HFFc6 (cell line): Measurements from ENCODE around the gene ARHGEF26. TPM values are rescaled to one million over a fixed set of nuclear protein-coding genes. Genes with fewer than 3 reads are reported as not detected.

Experiments
- DNase-seq: peaks from one replicate; pipeline ENCODE4 v3.0.0-alpha.2; 2018
- H3K27ac Mint-ChIP-seq: 2 replicates; pipeline ENCODE4 v1.8.0; 2020; ENCODE audit warnings: mild to moderate bottlenecking, mixed read lengths
- H3K27me3 Mint-ChIP-seq: 2 replicates; pipeline ENCODE4 v1.8.0; 2021; ENCODE audit warnings: mild to moderate bottlenecking, moderate library complexity, mixed read lengths; ENCODE audit not compliant: insufficient read depth
- H3K36me3 Mint-ChIP-seq: 2 replicates; pipeline ENCODE4 v1.8.0; 2021; ENCODE audit warnings: low read depth, mixed read lengths
- H3K4me1 Mint-ChIP-seq: 2 replicates; pipeline ENCODE4 v1.8.0; 2020; ENCODE audit warnings: low read depth, mixed read lengths
- H3K4me3 Mint-ChIP-seq: 2 replicates; pipeline ENCODE4 v1.8.0; 2020; ENCODE audit warnings: mild to moderate bottlenecking, moderate library complexity, mixed read lengths
- H3K9me3 Mint-ChIP-seq: 2 replicates; pipeline ENCODE4 v1.8.0; 2020; ENCODE audit warnings: mild to moderate bottlenecking, mixed read lengths
- total RNA-seq, 6 experiments: library from RNA; stranded (reverse); fragmentation: NEBNext Ultra II Directional; extraction: Animal tissue kit (Norgen Biotek cat#: 25700); gene quantifications; 2 replicates in 1 of 6; 3 replicates in 5 of 6; pipeline ENCODE4 v1.2.3, GENCODE V29; 2021
- TF ChIP-seq, protein P1 (sequence below): fragments of 200-600 bp; sonication (generic); IDR thresholded peaks from 2 replicates; pipeline ENCODE4 v1.5.0; 2021; ENCODE audit warnings: antibody characterized with exemption, mild to moderate bottlenecking

The ARHGEF26 gene
- total RNA-seq, 6 experiments from 2014 or later, result 0.05 TPM; not detected in 5

DNA sequence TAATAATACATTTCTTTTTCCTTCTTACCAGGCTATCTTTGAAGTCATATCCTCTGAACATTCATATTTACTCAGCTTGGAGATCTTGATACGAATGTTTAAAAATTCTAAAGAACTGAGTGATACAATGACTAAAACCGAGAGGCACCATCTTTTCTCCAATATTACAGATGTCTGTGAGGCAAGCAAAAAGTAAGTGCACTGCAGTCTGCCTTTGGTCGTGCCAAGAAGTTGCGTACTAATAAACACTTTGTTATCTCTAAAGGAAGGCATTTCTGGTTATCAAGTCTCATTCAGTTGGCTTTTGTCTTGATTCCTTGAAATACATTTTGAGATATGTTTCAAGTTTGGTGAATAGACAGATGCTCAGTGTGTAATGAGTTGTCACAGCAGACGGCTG is 31.6 kb downstream of the ARHGEF26 start:
- no peak for DNase-seq
- TF ChIP-seq, protein P1, sequence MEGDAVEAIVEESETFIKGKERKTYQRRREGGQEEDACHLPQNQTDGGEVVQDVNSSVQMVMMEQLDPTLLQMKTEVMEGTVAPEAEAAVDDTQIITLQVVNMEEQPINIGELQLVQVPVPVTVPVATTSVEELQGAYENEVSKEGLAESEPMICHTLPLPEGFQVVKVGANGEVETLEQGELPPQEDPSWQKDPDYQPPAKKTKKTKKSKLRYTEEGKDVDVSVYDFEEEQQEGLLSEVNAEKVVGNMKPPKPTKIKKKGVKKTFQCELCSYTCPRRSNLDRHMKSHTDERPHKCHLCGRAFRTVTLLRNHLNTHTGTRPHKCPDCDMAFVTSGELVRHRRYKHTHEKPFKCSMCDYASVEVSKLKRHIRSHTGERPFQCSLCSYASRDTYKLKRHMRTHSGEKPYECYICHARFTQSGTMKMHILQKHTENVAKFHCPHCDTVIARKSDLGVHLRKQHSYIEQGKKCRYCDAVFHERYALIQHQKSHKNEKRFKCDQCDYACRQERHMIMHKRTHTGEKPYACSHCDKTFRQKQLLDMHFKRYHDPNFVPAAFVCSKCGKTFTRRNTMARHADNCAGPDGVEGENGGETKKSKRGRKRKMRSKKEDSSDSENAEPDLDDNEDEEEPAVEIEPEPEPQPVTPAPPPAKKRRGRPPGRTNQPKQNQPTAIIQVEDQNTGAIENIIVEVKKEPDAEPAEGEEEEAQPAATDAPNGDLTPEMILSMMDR, result no peak
- Mint-ChIP-seq H3K27ac (no peak overlapping the region), H3K4me1 (no peaks in the 10 kb centered on the region), H3K9me3 (peaks cover 23% of the 10 kb centered on the region), H3K4me3 (no peak overlapping the region), H3K27me3 (no peaks in the 10 kb centered on the region), H3K36me3 (no peaks in the 10 kb centered on the region)

DNA sequence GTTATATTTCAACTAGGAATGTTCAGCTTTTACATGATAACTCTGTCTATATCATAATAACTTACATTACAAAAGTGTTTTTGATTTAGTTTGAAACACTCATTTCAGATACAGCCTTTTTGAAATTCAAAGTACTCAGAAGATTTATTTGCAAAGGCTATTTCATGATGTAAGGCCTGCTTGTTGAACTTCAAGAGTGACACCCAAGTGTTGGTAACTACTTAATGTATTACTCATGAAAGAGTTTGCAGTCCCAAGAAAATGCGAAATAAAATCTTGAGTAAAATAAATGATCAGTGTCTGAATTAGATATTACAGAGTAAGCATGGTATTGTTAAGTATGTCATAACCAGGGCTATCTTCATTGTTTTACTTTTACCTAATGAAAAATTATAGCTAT is 35.3 kb downstream of the ARHGEF26 start:
- no peak overlapping the region for H3K4me3 Mint-ChIP-seq
- H3K27me3 Mint-ChIP-seq, result no peaks in the 10 kb centered on the region
- no peak overlapping the region for H3K27ac Mint-ChIP-seq
- TF ChIP-seq, protein P1, result no peak
- DNase-seq, result no peak
- peaks cover 21% of the 10 kb centered on the region for H3K9me3 Mint-ChIP-seq
- H3K4me1 Mint-ChIP-seq, result no peaks in the 10 kb centered on the region
- H3K36me3 Mint-ChIP-seq, result no peaks in the 10 kb centered on the region

DNA sequence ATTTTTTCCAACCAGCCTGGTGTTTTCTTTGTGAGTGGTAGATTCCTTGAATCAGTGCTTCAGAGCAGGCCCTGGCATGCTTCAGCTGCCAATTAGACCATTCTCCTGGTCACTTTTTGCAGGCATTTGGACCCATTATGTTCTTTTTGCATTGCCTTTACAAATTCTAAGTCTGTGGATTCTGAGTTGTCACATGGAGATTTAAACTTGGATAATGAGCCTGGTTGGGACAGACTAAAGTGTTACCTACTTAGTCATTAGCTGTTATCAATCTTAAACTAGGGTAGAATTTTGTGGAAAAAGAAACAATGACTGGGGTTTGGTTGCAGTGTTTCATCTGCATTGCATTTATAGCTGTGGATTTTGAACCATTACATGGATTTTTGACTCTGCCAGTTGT is 40.6 kb downstream of the ARHGEF26 start:
- peaks cover 19% of the 10 kb centered on the region for H3K9me3 Mint-ChIP-seq
- TF ChIP-seq, protein P1, result no peak
- no peak for DNase-seq
- H3K27me3 Mint-ChIP-seq, result no peaks in the 10 kb centered on the region
- H3K4me3 Mint-ChIP-seq, result no peak overlapping the region
- no peaks in the 10 kb centered on the region for H3K4me1 Mint-ChIP-seq
- no peaks in the 10 kb centered on the region for H3K36me3 Mint-ChIP-seq
- no peak overlapping the region for H3K27ac Mint-ChIP-seq

DNA sequence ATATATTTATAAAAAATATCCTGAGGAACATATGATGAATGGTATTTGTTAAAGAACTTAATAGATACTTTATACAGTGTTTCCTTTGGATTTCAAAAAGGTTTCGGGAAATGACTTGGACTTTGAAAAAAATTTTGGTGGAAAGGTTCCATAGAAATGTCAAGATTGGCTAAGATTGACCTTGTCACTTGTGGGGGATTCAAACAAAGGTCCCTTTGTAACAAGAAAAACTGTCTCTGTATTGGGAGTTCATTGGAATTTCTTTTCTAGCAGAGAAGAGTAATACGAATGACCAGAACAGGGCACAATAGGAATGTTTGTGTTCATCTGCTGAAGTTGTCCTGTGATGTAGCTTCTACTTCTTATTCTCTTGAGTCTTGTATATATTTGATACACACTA is 43.2 kb downstream of the ARHGEF26 start:
- TF ChIP-seq, protein P1, result no peak
- no peaks in the 10 kb centered on the region for H3K27me3 Mint-ChIP-seq
- no peaks in the 10 kb centered on the region for H3K4me1 Mint-ChIP-seq
- peaks cover 17% of the 10 kb centered on the region for H3K9me3 Mint-ChIP-seq
- H3K27ac Mint-ChIP-seq, result no peak overlapping the region
- no peak overlapping the region for H3K4me3 Mint-ChIP-seq
- DNase-seq, result no peak
- no peaks in the 10 kb centered on the region for H3K36me3 Mint-ChIP-seq

DNA sequence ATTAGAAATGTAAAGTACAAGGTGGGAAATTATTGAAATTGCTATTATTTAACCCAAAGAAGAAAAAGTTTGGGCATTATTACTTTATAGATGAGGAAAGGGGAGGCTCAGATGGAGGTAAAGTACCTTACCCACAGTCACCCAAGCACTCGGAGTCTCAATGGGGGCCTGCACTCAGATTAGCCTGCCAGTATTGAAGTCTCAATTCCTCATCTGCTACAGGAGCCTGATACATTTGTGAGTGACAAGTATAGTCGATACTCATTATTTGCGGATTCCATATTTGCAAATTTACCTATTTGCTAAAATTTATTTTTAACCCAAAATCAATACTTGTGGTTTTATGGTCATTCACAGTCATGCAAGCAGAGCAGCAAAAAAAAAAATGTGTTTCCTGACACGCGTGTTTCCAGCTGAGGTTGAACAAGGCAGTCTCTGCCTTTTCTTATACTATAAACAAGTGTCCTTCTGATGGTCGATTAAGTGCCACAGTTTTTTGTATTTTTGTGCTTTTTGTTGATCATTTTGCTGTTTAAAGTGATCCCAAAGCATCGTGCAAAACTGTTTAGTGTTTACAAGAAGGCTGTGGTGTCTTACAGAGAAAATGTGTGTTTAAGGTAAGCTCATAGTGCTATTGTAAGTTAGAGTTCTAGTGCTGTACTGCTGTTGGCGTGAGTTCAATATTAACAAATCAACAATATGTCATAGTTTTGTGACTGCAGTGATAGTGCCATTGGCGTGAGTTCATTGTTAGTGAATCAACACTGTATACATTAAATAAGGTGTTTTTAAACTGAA is 48.0 kb downstream of the ARHGEF26 start:
- H3K27me3 Mint-ChIP-seq, result no peaks in the 10 kb centered on the region
- H3K9me3 Mint-ChIP-seq, result peaks cover 20% of the 10 kb centered on the region
- TF ChIP-seq, protein P1, result no peak
- no peaks in the 10 kb centered on the region for H3K36me3 Mint-ChIP-seq
- no peak overlapping the region for H3K4me3 Mint-ChIP-seq
- H3K4me1 Mint-ChIP-seq, result no peaks in the 10 kb centered on the region
- no peak for DNase-seq
- no peak overlapping the region for H3K27ac Mint-ChIP-seq
